RWPE1 (cell line): ENCODE measurements around the gene SERPINA4.

ENCODE experiments used
- CTCF ChIA-PET: fragments of 350-600 bp; sonication (Branson Sonifier 250); formaldehyde crosslinking; extraction: SDS; loops from one replicate; lab custom pipeline; 2021; lab: Yijun Ruan, JAX
- POLR2A ChIA-PET: fragments of 400-600 bp; formaldehyde crosslinking; extraction: SDS; loops from one replicate; lab custom pipeline; 2020; ENCODE audit warnings: antibody characterized with exemption; ENCODE audit not compliant: low non-redundant PET; lab: Yijun Ruan, JAX
- DNase-seq: peaks from one replicate; pipeline ENCODE4 v3.0.0; 2012; ENCODE audit warnings: low spot score
- H3K27ac ChIP-seq: fragments of 450-650 bp; 2 replicates; pipeline ENCODE4 v1.5.1; 2017
- CTCF ChIP-seq: fragments of 450-650 bp; conservative IDR thresholded peaks from 2 replicates; pipeline ENCODE4 v1.5.1; 2017; ENCODE audit warnings: low read depth, mild to moderate bottlenecking

The SERPINA4 gene

GRCh38 chr14:94593749-94594431, 32.6 kb downstream of the SERPINA4 start:
- no peak for TF ChIP-seq CTCF
- CTCF ChIA-PET: no interaction called here
- DNase-seq: no peak
- H3K27ac ChIP-seq: no peak overlapping the region
- POLR2A ChIA-PET: no interaction called here

GRCh38 chr14:94594441-94594840, 33.2 kb downstream of the SERPINA4 start:
- H3K27ac ChIP-seq: no peak overlapping the region
- ChIA-PET CTCF (no interaction called here), POLR2A (no interaction called here)
- TF ChIP-seq CTCF: no peak
- DNase-seq: no peak

GRCh38 chr14:94595912-94596311, 34.7 kb downstream of the SERPINA4 start:
- no peak for DNase-seq
- POLR2A ChIA-PET: no interaction called here
- no peak overlapping the region for H3K27ac ChIP-seq
- TF ChIP-seq CTCF: no peak
- CTCF ChIA-PET: interaction anchor here (0.6 kb wide), 1 partner anchor 30 kb away, joined by 3 read pairs; no protein-coding TSS in a partner anchor

- no peak for TF ChIP-seq CTCF
- ChIA-PET CTCF (no interaction called here), POLR2A (no interaction called here)
- no peak overlapping the region for H3K27ac ChIP-seq
- no peak for DNase-seq
These were observed 35.1 kb downstream of the SERPINA4 start for GRCh38 chr14:94596361-94596760.

- H3K27ac ChIP-seq: peak overlapping the region; percentile 99
- CTCF ChIA-PET: no interaction called here
- TF ChIP-seq CTCF: no peak
- no peak for DNase-seq
- POLR2A ChIA-PET: no interaction called here
These were observed 36.5 kb downstream of the SERPINA4 start for GRCh38 chr14:94597788-94598187.

GRCh38 chr14:94598506-94598815, 37.2 kb downstream of the SERPINA4 start:
- no peak for TF ChIP-seq CTCF
- POLR2A ChIA-PET: no interaction called here
- no peak for DNase-seq
- H3K27ac ChIP-seq: peak overlapping the region; percentile 99
- CTCF ChIA-PET: interaction anchor here (0.5 to 1.3 kb wide), 3 partner anchors 31 to 175 kb away, joined by 3 to 5 read pairs (median 5); no protein-coding TSS in a partner anchor
